ENCODE data around the gene AXIN1. TPM values are rescaled to one million over a fixed set of nuclear protein-coding genes. Genes with fewer than 3 reads are reported as not detected.

Gene AXIN1
- total RNA-seq, 1 donor from 2014 or later, result 19.6 TPM

GRCh38 chr16:361872-362701 is 9.6 kb upstream of the AXIN1 start:
- TF ChIP-seq CTCF (IDR thresholded peaks at IDR 0.05) (peak; percentile 76), EZH2phosphoT487 (IDR thresholded peaks at IDR 0.05) (no peak)
- Mint-ChIP-seq H3K36me3 (peaks cover 1% of the 10 kb centered on the region), H3K9me3 (no peaks in the 10 kb centered on the region), H3K4me3 (peak overlapping the region; percentile 55), H3K4me1 (peaks cover 26% of the 10 kb centered on the region), H3K27ac (peak overlapping the region; percentile 66), H3K27me3 (ENCODE audit: insufficient read depth, low read depth) (peaks cover 5% of the 10 kb centered on the region)
- H2AFZ ChIP-seq (replicated peaks), result no peak overlapping the region
- H3K4me1 ChIP-seq, result no peaks in the 10 kb centered on the region
- no peak overlapping the region for H3K4me2 ChIP-seq
- H3K9ac ChIP-seq, result no peak overlapping the region
- H3K27ac ChIP-seq, result no peak overlapping the region
- H3F3A ChIP-seq (ENCODE audit: low read depth), result no peaks in the 10 kb centered on the region
- no peaks in the 10 kb centered on the region for H3K79me2 ChIP-seq (ENCODE audit: low read depth)
- no peaks in the 10 kb centered on the region for H3K27me3 ChIP-seq
- no peaks in the 10 kb centered on the region for H3K9me3 ChIP-seq (ENCODE audit: low read depth)
- no peak overlapping the region for H3K4me3 ChIP-seq
- peak; percentile 88 for DNase-seq (ENCODE audit: low spot score)
- no peaks in the 10 kb centered on the region for H3K36me3 ChIP-seq
- H4K20me1 ChIP-seq (ENCODE audit: low read depth), result peaks cover 4% of the 10 kb centered on the region

- DNase-seq (ENCODE audit: low spot score), result peak; percentile 44
- Mint-ChIP-seq H3K4me1 (peaks cover 26% of the 10 kb centered on the region), H3K27ac (no peak overlapping the region), H3K27me3 (ENCODE audit: insufficient read depth, low read depth) (peaks cover 5% of the 10 kb centered on the region), H3K36me3 (no peaks in the 10 kb centered on the region), H3K4me3 (peak overlapping the region; percentile 13), H3K9me3 (no peaks in the 10 kb centered on the region)
- TF ChIP-seq CTCF (IDR thresholded peaks at IDR 0.05), result no peak
- no peak for TF ChIP-seq EZH2phosphoT487 (IDR thresholded peaks at IDR 0.05)
- TF ChIP-seq EZH2 (IDR thresholded peaks at IDR 0.05), result no peak
- Histone ChIP-seq H3K4me3 (no peak overlapping the region), H3K9ac (no peak overlapping the region), H3K27me3 (no peaks in the 10 kb centered on the region), H3F3A (ENCODE audit: low read depth) (no peaks in the 10 kb centered on the region), H2AFZ (replicated peaks) (no peak overlapping the region), H3K4me1 (no peaks in the 10 kb centered on the region), H3K36me3 (no peaks in the 10 kb centered on the region), H4K20me1 (ENCODE audit: low read depth) (peaks cover 4% of the 10 kb centered on the region), H3K79me2 (ENCODE audit: low read depth) (no peaks in the 10 kb centered on the region), H3K27ac (no peak overlapping the region), H3K4me2 (no peak overlapping the region), H3K9me3 (ENCODE audit: low read depth) (no peaks in the 10 kb centered on the region)
Measured at GRCh38 chr16:361341-361871, 8.9 kb upstream of the AXIN1 start.

GRCh38 chr16:360698-361336 is 8.3 kb upstream of the AXIN1 start:
- Histone ChIP-seq H3K4me1 (no peaks in the 10 kb centered on the region), H3K27me3 (no peaks in the 10 kb centered on the region), H2AFZ (replicated peaks) (no peak overlapping the region), H3K36me3 (no peaks in the 10 kb centered on the region), H3K9me3 (ENCODE audit: low read depth) (no peaks in the 10 kb centered on the region), H3K4me3 (no peak overlapping the region), H4K20me1 (ENCODE audit: low read depth) (peaks cover 4% of the 10 kb centered on the region), H3K79me2 (ENCODE audit: low read depth) (no peaks in the 10 kb centered on the region), H3K9ac (no peak overlapping the region), H3F3A (ENCODE audit: low read depth) (no peaks in the 10 kb centered on the region), H3K4me2 (no peak overlapping the region), H3K27ac (no peak overlapping the region)
- TF ChIP-seq EZH2 (IDR thresholded peaks at IDR 0.05), result no peak
- TF ChIP-seq CTCF (IDR thresholded peaks at IDR 0.05), result no peak
- no peak for TF ChIP-seq EZH2phosphoT487 (IDR thresholded peaks at IDR 0.05)
- peak overlapping the region; percentile 60 for H3K4me3 Mint-ChIP-seq
- peaks cover 5% of the 10 kb centered on the region for H3K27me3 Mint-ChIP-seq (ENCODE audit: insufficient read depth, low read depth)
- peaks cover 26% of the 10 kb centered on the region for H3K4me1 Mint-ChIP-seq
- no peaks in the 10 kb centered on the region for H3K36me3 Mint-ChIP-seq
- H3K9me3 Mint-ChIP-seq, result no peaks in the 10 kb centered on the region
- DNase-seq (ENCODE audit: low spot score), result no peak
- H3K27ac Mint-ChIP-seq, result peak overlapping the region; percentile 95

Measured in neural progenitor cell (in vitro differentiated cells).